SHP77 (cell line): ENCODE measurements around the gene STX18.

Experiments used
- DNase-seq, 2 experiments: peaks; one replicate each; lab custom pipeline; 2025; lab: John Stamatoyannopoulos, UW

STX18 gene

GRCh38 chr4:4377732-4378460 is 164.0 kb downstream of the STX18 start:
- DNase-seq: no peak

- no peak for DNase-seq
Observed at GRCh38 chr4:4377191-4377590, 164.7 kb downstream of the STX18 start.

GRCh38 chr4:4376074-4376473 is 165.8 kb downstream of the STX18 start:
- no peak for DNase-seq

DNA sequence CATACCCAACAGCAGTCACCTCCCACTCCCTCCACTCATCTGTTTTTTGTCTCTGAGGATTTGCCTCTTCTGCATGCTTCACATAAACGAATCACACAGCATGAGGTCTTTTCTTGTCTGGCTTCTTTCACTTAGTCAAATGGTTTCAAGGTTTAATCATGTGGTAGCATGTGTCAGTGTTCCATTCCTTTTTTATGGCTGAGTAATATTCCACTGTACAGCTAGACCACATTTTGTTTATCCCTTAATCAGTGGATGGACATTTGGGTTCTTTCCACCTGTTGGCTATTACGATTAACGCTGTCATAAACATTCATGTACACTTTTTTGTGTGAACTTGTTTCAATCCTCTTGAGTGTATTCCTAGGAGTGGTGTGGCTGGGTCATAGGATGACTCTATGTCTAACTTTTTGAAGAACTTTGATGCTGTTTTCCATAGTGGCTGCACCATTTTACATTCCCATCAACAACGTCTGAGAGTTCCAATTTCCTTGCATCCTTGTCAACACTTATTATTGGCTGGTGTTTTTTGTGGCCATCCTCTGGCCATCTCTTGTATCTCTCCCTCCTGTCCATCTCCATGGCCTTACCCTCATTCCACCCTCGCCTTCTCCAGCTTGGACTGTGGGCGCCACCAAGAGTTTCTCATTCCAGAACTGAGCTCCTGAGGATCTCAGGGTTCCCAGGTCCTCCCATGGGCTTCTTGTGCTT is 167.3 kb downstream of the STX18 start:
- DNase-seq: no peak
